AG04450 (cell line): Measurements from ENCODE around the gene ACOT9. TPM values are rescaled to one million over a fixed set of nuclear protein-coding genes. Genes with fewer than 3 reads are reported as not detected.

Experiments
- CTCF ChIA-PET: fragments of 300-600, 350-600 bp; formaldehyde crosslinking; extraction: SDS; loops from one replicate; lab custom pipeline; 2022; ENCODE audit warnings: antibody characterized with exemption, inconsistent platforms; lab: Charles Lee
- POLR2A ChIA-PET: fragments of 350-600 bp; formaldehyde crosslinking; extraction: SDS; loops from one replicate; lab custom pipeline; 2021; ENCODE audit warnings: antibody characterized with exemption, inconsistent platforms; lab: Yijun Ruan, JAX
- DNase-seq: peaks from one replicate; pipeline ENCODE4 v3.0.0-alpha.2; 2011; ENCODE audit warnings: low read depth, low spot score
- H3K27ac ChIP-seq: one replicate; pipeline ENCODE4 v1.5.1; 2012; ENCODE audit warnings: low read depth, low read length, control low read depth
- H3K27me3 ChIP-seq: one replicate; pipeline ENCODE4 v1.6.0; 2012; ENCODE audit warnings: low read length; ENCODE audit not compliant: control insufficient read depth, insufficient read depth
- H3K4me3 ChIP-seq: 2 replicates; pipeline ENCODE4 v1.5.1; 2011; ENCODE audit warnings: mild to moderate bottlenecking, low read depth, low read length, control low read depth
- H3K9me3 ChIP-seq: 2 replicates; pipeline ENCODE4 v1.5.1; 2012; ENCODE audit warnings: low read length; ENCODE audit not compliant: control insufficient read depth, insufficient read depth
- polyA plus RNA-seq: library from polyadenylated mRNA; depleted of rRNA; stranded (reverse); fragments of >200 nt; gene quantifications from 2 replicates; pipeline ENCODE4 v1.2.3, GENCODE V29; 2011
- TF ChIP-seq, protein P1 (sequence below): IDR thresholded peaks from 2 replicates; pipeline ENCODE4 v1.5.1; 2011; ENCODE audit warnings: low read depth, low read length, control low read depth, inconsistent platforms

Gene ACOT9
- polyA plus RNA-seq, 1 experiment, result 62.5 TPM

GRCh38 chrX:23766650-23767551, 23.8 kb upstream of the ACOT9 start:
- POLR2A ChIA-PET, result no interaction called here
- H3K27ac ChIP-seq, result no peak overlapping the region
- CTCF ChIA-PET, result no interaction called here
- H3K9me3 ChIP-seq, result peaks cover 4% of the 10 kb centered on the region; the same call in 1 of the 2 replicates
- TF ChIP-seq, protein P1, sequence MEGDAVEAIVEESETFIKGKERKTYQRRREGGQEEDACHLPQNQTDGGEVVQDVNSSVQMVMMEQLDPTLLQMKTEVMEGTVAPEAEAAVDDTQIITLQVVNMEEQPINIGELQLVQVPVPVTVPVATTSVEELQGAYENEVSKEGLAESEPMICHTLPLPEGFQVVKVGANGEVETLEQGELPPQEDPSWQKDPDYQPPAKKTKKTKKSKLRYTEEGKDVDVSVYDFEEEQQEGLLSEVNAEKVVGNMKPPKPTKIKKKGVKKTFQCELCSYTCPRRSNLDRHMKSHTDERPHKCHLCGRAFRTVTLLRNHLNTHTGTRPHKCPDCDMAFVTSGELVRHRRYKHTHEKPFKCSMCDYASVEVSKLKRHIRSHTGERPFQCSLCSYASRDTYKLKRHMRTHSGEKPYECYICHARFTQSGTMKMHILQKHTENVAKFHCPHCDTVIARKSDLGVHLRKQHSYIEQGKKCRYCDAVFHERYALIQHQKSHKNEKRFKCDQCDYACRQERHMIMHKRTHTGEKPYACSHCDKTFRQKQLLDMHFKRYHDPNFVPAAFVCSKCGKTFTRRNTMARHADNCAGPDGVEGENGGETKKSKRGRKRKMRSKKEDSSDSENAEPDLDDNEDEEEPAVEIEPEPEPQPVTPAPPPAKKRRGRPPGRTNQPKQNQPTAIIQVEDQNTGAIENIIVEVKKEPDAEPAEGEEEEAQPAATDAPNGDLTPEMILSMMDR, result no peak
- no peaks in the 10 kb centered on the region for H3K27me3 ChIP-seq
- DNase-seq, result no peak
- no peak overlapping the region for H3K4me3 ChIP-seq

- ChIA-PET CTCF (no interaction called here), POLR2A (no interaction called here)
- Histone ChIP-seq H3K9me3 (peaks cover 4% of the 10 kb centered on the region; the same call in 1 of the 2 replicates), H3K27me3 (no peaks in the 10 kb centered on the region), H3K4me3 (no peak overlapping the region), H3K27ac (no peak overlapping the region)
- DNase-seq, result no peak
- TF ChIP-seq, protein P1, result no peak
These were observed 22.8 kb upstream of the ACOT9 start for GRCh38 chrX:23765868-23766267.

- no peak for DNase-seq
- TF ChIP-seq, protein P1, result no peak
- H3K27ac ChIP-seq, result no peak overlapping the region
These were observed 22.4 kb upstream of the ACOT9 start for GRCh38 chrX:23765449-23765848.

GRCh38 chrX:23764188-23764984, 21.3 kb upstream of the ACOT9 start:
- CTCF ChIA-PET, result no interaction called here

More at GRCh38 chrX:23765449-23765848, 22.4 kb upstream of the ACOT9 start:
- H3K9me3 ChIP-seq, result peaks cover 4% of the 10 kb centered on the region; the same call in 1 of the 2 replicates
- H3K4me3 ChIP-seq, result no peak overlapping the region
- no peaks in the 10 kb centered on the region for H3K27me3 ChIP-seq
- ChIA-PET POLR2A (no interaction called here), CTCF (no interaction called here)

More at GRCh38 chrX:23764188-23764984, 21.3 kb upstream of the ACOT9 start:
- Histone ChIP-seq H3K4me3 (no peak overlapping the region), H3K9me3 (peaks cover 4% of the 10 kb centered on the region; the same call in 1 of the 2 replicates), H3K27ac (no peak overlapping the region), H3K27me3 (no peaks in the 10 kb centered on the region)
- TF ChIP-seq, protein P1, result no peak
- no peak for DNase-seq
- POLR2A ChIA-PET, result no interaction called here
